Measurements from ENCODE around the gene SNRNP70. TPM values are rescaled to one million over a fixed set of nuclear protein-coding genes. Genes with fewer than 3 reads are reported as not detected.

SNRNP70 gene
- total and polyA plus RNA-seq, 2 experiments from 2014 or later: 243 to 361 TPM

- Histone ChIP-seq H3K4me1 (ENCODE audit: insufficient read depth) (peaks cover 18% of the 10 kb centered on the region), H4K20me1 (replicated peaks; ENCODE audit: insufficient read depth) (no peaks in the 10 kb centered on the region), H3K27ac (ENCODE audit: low read depth) (no peak overlapping the region), H3K79me2 (replicated peaks; ENCODE audit: insufficient read depth) (no peaks in the 10 kb centered on the region), H3K27me3 (ENCODE audit: insufficient read depth) (peaks cover 5% of the 10 kb centered on the region; the same call in 1 of the 2 replicates), H3K9me2 (ENCODE audit: insufficient read depth) (no peaks in the 10 kb centered on the region), H2AFZ (peak overlapping the region; percentile 100), H3K36me3 (ENCODE audit: insufficient read depth) (no peaks in the 10 kb centered on the region), H3K4me2 (peak overlapping the region; percentile 92), H3K4me3 (peak overlapping the region; percentile 69), H3F3A (replicated peaks; ENCODE audit: low read depth) (peaks cover 10% of the 10 kb centered on the region; the same call in 1 of the 2 replicates)
- Mint-ChIP-seq H3K4me3 (peak overlapping the region; percentile 85), H3K36me3 (ENCODE audit: low read depth) (no peaks in the 10 kb centered on the region; the same call in 2 of the 3 replicates), H3K27me3 (ENCODE audit: insufficient read depth, low read depth, poor library complexity) (peaks cover 13% of the 10 kb centered on the region), H3K27ac (peak overlapping the region; percentile 83; the same call in 1 of the 2 replicates), H3K9me3 (no peaks in the 10 kb centered on the region), H3K4me1 (peaks cover 23% of the 10 kb centered on the region)
- no peak for TF ChIP-seq NANOG (IDR thresholded peaks at IDR 0.05; ENCODE audit: borderline replicate concordance)
- peak; percentile 97 for TF ChIP-seq POLR2AphosphoS5 (IDR thresholded peaks at IDR 0.05; ENCODE audit: low read depth)
- TF ChIP-seq CREB1 (CRISPR knock-in tag; IDR thresholded peaks at IDR 0.05; ENCODE audit: low read depth): peak; percentile 45; the same call in 1 of the 2 replicates
- TF ChIP-seq ETS1 (IDR thresholded peaks at IDR 0.05): no peak
- no peak for TF ChIP-seq REST (IDR thresholded peaks at IDR 0.05; ENCODE audit: unreplicated experiment)
- ATAC-seq (peak; percentile 72), DNase-seq (ENCODE audit: low spot score) (peak; percentile 99)
Observed at GRCh38 chr19:49127674-49128544, 42.7 kb downstream of the SNRNP70 start.

GRCh38 chr19:49128545-49129237 lies 43.4 kb downstream of the SNRNP70 start:
- peaks cover 27% of the 10 kb centered on the region for H3K4me1 Mint-ChIP-seq
- H4K20me1 ChIP-seq (replicated peaks; ENCODE audit: insufficient read depth): no peaks in the 10 kb centered on the region
- peak overlapping the region; percentile 69 for H3K4me3 ChIP-seq
- peaks cover 18% of the 10 kb centered on the region for H3K4me1 ChIP-seq (ENCODE audit: insufficient read depth)
- no peaks in the 10 kb centered on the region for H3K36me3 ChIP-seq (ENCODE audit: insufficient read depth)
- H3F3A ChIP-seq (replicated peaks; ENCODE audit: low read depth): peaks cover 13% of the 10 kb centered on the region; the same call in 1 of the 2 replicates
- peak overlapping the region; percentile 85 for H3K4me3 Mint-ChIP-seq
- no peaks in the 10 kb centered on the region for H3K9me2 ChIP-seq (ENCODE audit: insufficient read depth)
- 0 out of 2 replicates have a peak overlapping the region, but pooled peaks have one; percentile 2 for H3K27ac Mint-ChIP-seq
- peaks cover 5% of the 10 kb centered on the region for H3K36me3 Mint-ChIP-seq (ENCODE audit: low read depth)
- no peak for ATAC-seq
- no peak for DNase-seq (ENCODE audit: low spot score)
- peak overlapping the region; percentile 92 for H3K4me2 ChIP-seq
- H3K27me3 Mint-ChIP-seq (ENCODE audit: insufficient read depth, low read depth, poor library complexity): peaks cover 8% of the 10 kb centered on the region
- H3K9me3 Mint-ChIP-seq: no peaks in the 10 kb centered on the region
- peaks cover 3% of the 10 kb centered on the region; the same call in 1 of the 2 replicates for H3K27me3 ChIP-seq (ENCODE audit: insufficient read depth)
- H2AFZ ChIP-seq: peak overlapping the region; percentile 100; the same call in 1 of the 2 replicates
- TF ChIP-seq JUNB (IDR thresholded peaks at IDR 0.05; ENCODE audit: unreplicated experiment): no peak
- TF ChIP-seq STAT1 (IDR thresholded peaks at IDR 0.05; ENCODE audit: unreplicated experiment): no peak
- TF ChIP-seq EZH2phosphoT487 (IDR thresholded peaks at IDR 0.05; ENCODE audit: unreplicated experiment): no peak
- TF ChIP-seq NANOG (IDR thresholded peaks at IDR 0.05; ENCODE audit: borderline replicate concordance): no peak
- H3K79me2 ChIP-seq (replicated peaks; ENCODE audit: insufficient read depth): no peaks in the 10 kb centered on the region
- 0 out of 2 replicates have a peak overlapping the region, but pooled peaks have one; percentile 39 for H3K27ac ChIP-seq (ENCODE audit: low read depth)

Data from GM23338 (cell line).